ENCODE measurements around the gene HIGD1B. TPM values are rescaled to one million over a fixed set of nuclear protein-coding genes. Genes with fewer than 3 reads are reported as not detected.
"Not testable (repeated sequence)": the region's sequence is repeated elsewhere in the genome, so short reads cannot be mapped to it uniquely, and the experiment has no call there.

Gene HIGD1B
- total and polyA plus RNA-seq, 10 of the 15 experiments (the other 5 are each of a cell fraction or from before 2014, with no cell fraction given): 1.0 TPM; not detected in 9

- 68% methylated on average over 7 of the region's 7 CpGs for WGBS (ENCODE audit: insufficient coverage, insufficient replicate concordance, low lambda C conversion rate, missing lambda C conversion rate)
- FAIRE-seq (no peak), ATAC-seq (no peak), DNase-seq (ENCODE audit: low read depth, low spot score) (no peak)
- CTCF ChIA-PET: no interaction called here
- Histone ChIP-seq H3K27me3 (replicated peaks in 1 of 2; ENCODE audit: control insufficient read depth in 2 of 2, insufficient read depth in 2 of 2, low read length in 1 of 2) (no peaks in the 10 kb centered on the region), H3K4me2 (ENCODE audit: control insufficient read depth, insufficient read depth) (no peak overlapping the region), H3K9me3 (replicated peaks; ENCODE audit: control insufficient read depth, insufficient read depth, low read length) (no peaks in the 10 kb centered on the region), H3K36me3 (ENCODE audit: control insufficient read depth in 2 of 2, insufficient read depth in 2 of 2, low read length in 1 of 2) (no peaks in the 10 kb centered on the region), H3K27ac (ENCODE audit: control insufficient read depth, insufficient read depth) (no peak overlapping the region), H3K4me1 (ENCODE audit: control insufficient read depth, insufficient read depth, low read length) (no peaks in the 10 kb centered on the region), H3K4me3 (no peak overlapping the region), H4K20me1 (ENCODE audit: control insufficient read depth, insufficient read depth) (no peaks in the 10 kb centered on the region), H3K79me2 (ENCODE audit: control insufficient read depth, insufficient read depth, low read length) (no peaks in the 10 kb centered on the region), H2AFZ (ENCODE audit: control insufficient read depth, low read depth, low read length) (no peak overlapping the region), H3K9ac (ENCODE audit: control insufficient read depth, insufficient read depth, low read length) (no peak overlapping the region)
- SMC1A ChIA-PET (ENCODE audit: uncharacterized antibody, unreplicated experiment): no interaction called here
- POLR2A ChIA-PET: interaction anchor here (0.6 kb wide), 1 partner anchor 15 kb away, joined by 7 read pairs; no protein-coding TSS in a partner anchor
- in situ Hi-C loops (cut with MboI) (no loop called here), intact Hi-C loops (cut with micrococcal nuclease; ENCODE audit: unreplicated experiment) (no loop called here)
- no TSS peak for BruUV-seq (replicated peaks)
- RAD21 ChIA-PET (ENCODE audit: unreplicated experiment): no interaction called here
- TF ChIP-seq, protein P1, sequence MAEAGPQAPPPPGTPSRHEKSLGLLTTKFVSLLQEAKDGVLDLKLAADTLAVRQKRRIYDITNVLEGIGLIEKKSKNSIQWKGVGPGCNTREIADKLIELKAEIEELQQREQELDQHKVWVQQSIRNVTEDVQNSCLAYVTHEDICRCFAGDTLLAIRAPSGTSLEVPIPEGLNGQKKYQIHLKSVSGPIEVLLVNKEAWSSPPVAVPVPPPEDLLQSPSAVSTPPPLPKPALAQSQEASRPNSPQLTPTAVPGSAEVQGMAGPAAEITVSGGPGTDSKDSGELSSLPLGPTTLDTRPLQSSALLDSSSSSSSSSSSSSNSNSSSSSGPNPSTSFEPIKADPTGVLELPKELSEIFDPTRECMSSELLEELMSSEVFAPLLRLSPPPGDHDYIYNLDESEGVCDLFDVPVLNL (IDR thresholded peaks at IDR 0.05; ENCODE audit: low read depth, low read length): no peak
- TF ChIP-seq BHLHE40 (IDR thresholded peaks at IDR 0.05; ENCODE audit: borderline replicate concordance in 1 of 2, low read depth in 2 of 2, low read length in 1 of 2) (no peak), CREM (IDR thresholded peaks at IDR 0.05; ENCODE audit: low read depth) (no peak), IKZF2 (IDR thresholded peaks at IDR 0.05) (no peak), ATF7 (IDR thresholded peaks at IDR 0.05; ENCODE audit: low read depth) (no peak), KLF5 (IDR thresholded peaks at IDR 0.05; ENCODE audit: partially characterized antibody) (no peak), JUNB (IDR thresholded peaks at IDR 0.05) (no peak), SREBF1 (IDR thresholded peaks at IDR 0.05; ENCODE audit: low read length) (no peak), MTA2 (IDR thresholded peaks at IDR 0.05; ENCODE audit: low read depth) (no peak), TCF7 (IDR thresholded peaks at IDR 0.05; ENCODE audit: borderline replicate concordance) (no peak), ESRRA (IDR thresholded peaks at IDR 0.05; ENCODE audit: low read length) (no peak), LARP7 (IDR thresholded peaks at IDR 0.05) (no peak)
These were observed 27.0 kb upstream of the HIGD1B start for GRCh38 chr17:44820631-44821212.

- H3K4me1 ChIP-seq (ENCODE audit: control insufficient read depth, insufficient read depth, low read length); H3K4me2 ChIP-seq (ENCODE audit: control insufficient read depth, insufficient read depth); H2AFZ ChIP-seq (ENCODE audit: control insufficient read depth, low read depth, low read length); H3K79me2 ChIP-seq (ENCODE audit: control insufficient read depth, insufficient read depth, low read length); H4K20me1 ChIP-seq (ENCODE audit: control insufficient read depth, insufficient read depth); DNase-seq (ENCODE audit: low read depth, low spot score); H3K9ac ChIP-seq (ENCODE audit: control insufficient read depth, insufficient read depth, low read length); RAD21 ChIA-PET (ENCODE audit: unreplicated experiment); H3K27ac ChIP-seq (ENCODE audit: control insufficient read depth, insufficient read depth); H3K27me3 ChIP-seq (replicated peaks in 1 of 2; ENCODE audit: control insufficient read depth in 2 of 2, insufficient read depth in 2 of 2, low read length in 1 of 2); in situ Hi-C loops (cut with MboI); H3K4me3 ChIP-seq; SMC1A ChIA-PET (ENCODE audit: uncharacterized antibody, unreplicated experiment); FAIRE-seq; H3K9me3 ChIP-seq (replicated peaks; ENCODE audit: control insufficient read depth, insufficient read depth, low read length); H3K36me3 ChIP-seq (ENCODE audit: control insufficient read depth in 2 of 2, insufficient read depth in 2 of 2, low read length in 1 of 2); BruUV-seq (replicated peaks); ATAC-seq; intact Hi-C loops (cut with micrococcal nuclease; ENCODE audit: unreplicated experiment); CTCF ChIA-PET: not testable (repeated sequence)
- POLR2A ChIA-PET: interaction anchor here (0.7 kb wide), 1 partner anchor 347 kb away, joined by 3 read pairs; no protein-coding TSS in a partner anchor
- 95% methylated on average over 9 of the region's 9 CpGs for WGBS (ENCODE audit: insufficient coverage, insufficient replicate concordance, low lambda C conversion rate, missing lambda C conversion rate)
These were observed 22.4 kb upstream of the HIGD1B start for GRCh38 chr17:44825236-44825635.

All from GM12878 (cell line).